Nephron progenitor cell (in vitro differentiated cells): ENCODE data around the gene CEP128.
"Not testable (repeated sequence)": the region's sequence is repeated elsewhere in the genome, so short reads cannot be mapped to it uniquely, and the experiment has no call there.

Experiments used
- DNase-seq: peaks from one replicate; pipeline ENCODE4 v3.0.0; 2021
- H3K27ac Mint-ChIP-seq: 2 replicates; pipeline ENCODE4 v1.8.0; 2021; ENCODE audit warnings: mild to moderate bottlenecking, moderate library complexity, mixed read lengths
- H3K27me3 Mint-ChIP-seq: 2 replicates; pipeline ENCODE4 v1.8.0; 2021; ENCODE audit warnings: mild to moderate bottlenecking, low read depth, mixed read lengths; ENCODE audit not compliant: poor library complexity
- H3K36me3 Mint-ChIP-seq: 2 replicates; pipeline ENCODE4 v1.8.0; 2021; ENCODE audit warnings: low read depth, mixed read lengths
- H3K4me1 Mint-ChIP-seq: 2 replicates; pipeline ENCODE4 v1.8.0; 2021; ENCODE audit warnings: mixed read lengths
- H3K4me3 Mint-ChIP-seq: 2 replicates; pipeline ENCODE4 v1.8.0; 2021; ENCODE audit warnings: mild to moderate bottlenecking, moderate library complexity, mixed read lengths
- H3K9me3 Mint-ChIP-seq: 2 replicates; pipeline ENCODE4 v1.8.0; 2021; ENCODE audit warnings: mild to moderate bottlenecking, moderate library complexity, mixed read lengths
- TF ChIP-seq, protein P1 (sequence below): fragments of 200-600 bp; sonication (generic); IDR thresholded peaks from 2 replicates; pipeline ENCODE4 v1.5.0; 2021; ENCODE audit warnings: antibody characterized with exemption

CEP128 gene

DNA sequence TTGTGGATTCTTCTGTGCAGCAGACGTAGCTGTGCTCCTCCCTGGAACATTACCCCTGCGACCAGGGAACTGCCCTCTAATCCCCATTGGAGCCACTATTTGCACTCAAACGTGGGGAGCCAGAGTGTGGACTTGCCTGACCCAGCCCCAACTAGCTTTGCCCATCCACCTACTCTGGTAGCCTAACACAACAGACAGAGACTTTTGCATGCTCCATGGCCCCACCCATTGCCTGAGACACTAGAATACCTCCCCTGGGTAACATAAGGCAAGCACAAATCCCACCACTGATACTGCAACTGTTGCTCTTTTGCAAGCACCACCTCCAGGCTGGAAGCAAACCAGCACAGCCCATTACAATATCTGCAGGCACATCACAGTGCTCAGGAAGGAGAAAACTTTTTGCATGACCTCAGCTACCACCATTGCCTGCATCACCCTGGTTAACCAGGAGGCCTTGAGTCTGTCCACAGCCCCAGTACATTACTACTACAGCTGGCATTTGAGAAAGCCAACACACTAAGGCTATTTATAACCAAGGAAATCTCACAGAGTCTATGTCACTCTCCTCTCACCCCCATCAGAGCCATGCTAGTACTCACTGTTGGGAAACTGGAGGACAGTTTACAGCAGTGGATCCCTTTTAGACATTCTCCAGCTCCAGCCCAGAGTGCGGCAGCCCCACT lies 15.0 kb downstream of the CEP128 start:
- no peak overlapping the region for H3K27ac Mint-ChIP-seq
- peaks cover 16% of the 10 kb centered on the region for H3K9me3 Mint-ChIP-seq
- peaks cover 4% of the 10 kb centered on the region for H3K27me3 Mint-ChIP-seq
- H3K4me3 Mint-ChIP-seq, result no peak overlapping the region
- TF ChIP-seq, protein P1, sequence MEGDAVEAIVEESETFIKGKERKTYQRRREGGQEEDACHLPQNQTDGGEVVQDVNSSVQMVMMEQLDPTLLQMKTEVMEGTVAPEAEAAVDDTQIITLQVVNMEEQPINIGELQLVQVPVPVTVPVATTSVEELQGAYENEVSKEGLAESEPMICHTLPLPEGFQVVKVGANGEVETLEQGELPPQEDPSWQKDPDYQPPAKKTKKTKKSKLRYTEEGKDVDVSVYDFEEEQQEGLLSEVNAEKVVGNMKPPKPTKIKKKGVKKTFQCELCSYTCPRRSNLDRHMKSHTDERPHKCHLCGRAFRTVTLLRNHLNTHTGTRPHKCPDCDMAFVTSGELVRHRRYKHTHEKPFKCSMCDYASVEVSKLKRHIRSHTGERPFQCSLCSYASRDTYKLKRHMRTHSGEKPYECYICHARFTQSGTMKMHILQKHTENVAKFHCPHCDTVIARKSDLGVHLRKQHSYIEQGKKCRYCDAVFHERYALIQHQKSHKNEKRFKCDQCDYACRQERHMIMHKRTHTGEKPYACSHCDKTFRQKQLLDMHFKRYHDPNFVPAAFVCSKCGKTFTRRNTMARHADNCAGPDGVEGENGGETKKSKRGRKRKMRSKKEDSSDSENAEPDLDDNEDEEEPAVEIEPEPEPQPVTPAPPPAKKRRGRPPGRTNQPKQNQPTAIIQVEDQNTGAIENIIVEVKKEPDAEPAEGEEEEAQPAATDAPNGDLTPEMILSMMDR, result no peak
- peaks cover 46% of the 10 kb centered on the region for H3K36me3 Mint-ChIP-seq
- no peak for DNase-seq
- H3K4me1 Mint-ChIP-seq, result no peaks in the 10 kb centered on the region

GRCh38 chr14:80924365-80925103 lies 17.0 kb downstream of the CEP128 start:
- Mint-ChIP-seq H3K4me1 (no peaks in the 10 kb centered on the region), H3K27me3 (no peaks in the 10 kb centered on the region), H3K36me3 (peaks cover 36% of the 10 kb centered on the region), H3K4me3 (no peak overlapping the region), H3K27ac (no peak overlapping the region), H3K9me3 (peaks cover 14% of the 10 kb centered on the region)
- DNase-seq, result no peak
- TF ChIP-seq, protein P1, result no peak

DNA sequence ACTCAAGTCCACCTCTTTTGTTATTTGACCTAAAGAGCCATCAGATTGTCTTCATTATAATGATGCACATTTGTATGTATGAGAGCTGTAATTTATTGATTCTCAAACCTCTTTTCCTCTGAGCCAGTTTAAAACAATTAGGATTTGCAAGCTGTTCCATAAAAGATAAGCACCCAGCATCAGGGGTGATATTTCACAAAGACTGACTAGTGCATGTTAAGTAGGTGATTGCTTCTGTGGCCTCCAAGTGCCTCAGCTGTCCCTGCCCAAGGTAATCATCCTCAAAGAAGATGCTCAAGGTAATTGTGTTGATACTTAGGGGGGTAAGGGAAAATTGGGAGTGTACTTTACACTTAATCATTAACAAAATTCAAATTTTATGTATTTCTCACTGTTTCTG lies 18.2 kb downstream of the CEP128 start:
- Mint-ChIP-seq H3K27me3 (no peaks in the 10 kb centered on the region), H3K27ac (no peak overlapping the region), H3K4me1 (no peaks in the 10 kb centered on the region), H3K9me3 (peaks cover 3% of the 10 kb centered on the region), H3K4me3 (no peak overlapping the region), H3K36me3 (peaks cover 25% of the 10 kb centered on the region)
- TF ChIP-seq, protein P1, result no peak
- no peak for DNase-seq

DNA sequence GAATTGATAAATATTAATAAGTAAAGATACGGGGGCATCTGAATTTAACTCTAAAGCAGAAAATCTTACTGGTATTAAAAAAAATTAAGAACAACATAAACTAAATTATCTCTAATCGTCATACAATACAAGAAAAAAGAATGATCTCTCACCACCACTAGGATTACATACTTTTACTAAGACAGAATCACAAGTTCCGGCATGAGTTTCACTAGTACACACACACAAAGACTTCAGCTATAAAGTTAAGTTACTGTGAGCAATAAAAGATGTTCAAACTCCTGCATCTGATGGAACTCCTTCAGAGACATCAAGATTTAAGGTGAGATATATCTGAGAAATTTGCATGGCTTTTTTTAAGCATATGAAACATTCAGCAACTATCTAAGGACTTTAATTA lies 21.9 kb downstream of the CEP128 start:
- TF ChIP-seq, protein P1, result no peak
- Mint-ChIP-seq H3K27me3 (no peaks in the 10 kb centered on the region), H3K9me3 (no peaks in the 10 kb centered on the region), H3K36me3 (peaks cover 12% of the 10 kb centered on the region), H3K4me1 (no peaks in the 10 kb centered on the region), H3K27ac (no peak overlapping the region), H3K4me3 (no peak overlapping the region)
- DNase-seq, result no peak

- not testable (repeated sequence) for H3K4me3 Mint-ChIP-seq, H3K27me3 Mint-ChIP-seq, H3K27ac Mint-ChIP-seq, H3K9me3 Mint-ChIP-seq, H3K4me1 Mint-ChIP-seq, DNase-seq
- H3K36me3 Mint-ChIP-seq, result peaks cover 12% of the 10 kb centered on the region
Observed at GRCh38 chr14:80912013-80912412, 29.5 kb downstream of the CEP128 start.

DNA sequence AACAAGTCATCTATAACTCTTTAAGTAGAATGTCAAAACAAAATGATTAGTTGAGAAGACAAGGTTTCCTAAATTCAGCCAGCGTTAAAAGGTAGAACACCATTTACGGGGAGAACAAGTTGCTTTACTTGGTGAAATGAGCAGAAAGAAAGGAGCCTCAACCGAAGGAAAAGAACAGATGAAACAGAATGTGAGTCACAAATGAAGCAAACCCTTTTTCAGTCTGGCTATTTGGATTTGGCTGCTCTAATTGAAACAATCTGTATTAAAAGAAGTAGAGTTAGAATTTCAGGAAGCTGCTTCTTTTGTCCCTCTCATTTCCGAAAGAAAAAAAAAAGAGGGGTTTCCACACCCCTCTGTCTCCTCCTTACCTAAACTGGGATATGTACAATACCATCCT lies 34.6 kb downstream of the CEP128 start:
- TF ChIP-seq, protein P1, result no peak
- Mint-ChIP-seq H3K9me3 (no peaks in the 10 kb centered on the region), H3K27ac (no peak overlapping the region), H3K4me1 (no peaks in the 10 kb centered on the region), H3K27me3 (no peaks in the 10 kb centered on the region), H3K4me3 (no peak overlapping the region), H3K36me3 (peaks cover 17% of the 10 kb centered on the region)
- no peak for DNase-seq
